NB4 (cell line): Measurements from ENCODE around the gene REXO1.

Experiments
- POLR2A ChIP-seq: IDR thresholded peaks from 2 replicates; pipeline ENCODE4 v1.6.1; 2011; ENCODE audit warnings: mild to moderate bottlenecking; ENCODE audit not compliant: insufficient read length; ENCODE audit errors: extremely low read depth
- TF ChIP-seq, protein P1 (sequence below): IDR thresholded peaks from one replicate; pipeline ENCODE4 v1.5.1; 2012; ENCODE audit warnings: low read depth, low read length
- TF ChIP-seq, protein P2 (sequence below): IDR thresholded peaks from 2 replicates; pipeline ENCODE4 v1.6.1; 2011; ENCODE audit warnings: low read depth, low read length

DNA sequence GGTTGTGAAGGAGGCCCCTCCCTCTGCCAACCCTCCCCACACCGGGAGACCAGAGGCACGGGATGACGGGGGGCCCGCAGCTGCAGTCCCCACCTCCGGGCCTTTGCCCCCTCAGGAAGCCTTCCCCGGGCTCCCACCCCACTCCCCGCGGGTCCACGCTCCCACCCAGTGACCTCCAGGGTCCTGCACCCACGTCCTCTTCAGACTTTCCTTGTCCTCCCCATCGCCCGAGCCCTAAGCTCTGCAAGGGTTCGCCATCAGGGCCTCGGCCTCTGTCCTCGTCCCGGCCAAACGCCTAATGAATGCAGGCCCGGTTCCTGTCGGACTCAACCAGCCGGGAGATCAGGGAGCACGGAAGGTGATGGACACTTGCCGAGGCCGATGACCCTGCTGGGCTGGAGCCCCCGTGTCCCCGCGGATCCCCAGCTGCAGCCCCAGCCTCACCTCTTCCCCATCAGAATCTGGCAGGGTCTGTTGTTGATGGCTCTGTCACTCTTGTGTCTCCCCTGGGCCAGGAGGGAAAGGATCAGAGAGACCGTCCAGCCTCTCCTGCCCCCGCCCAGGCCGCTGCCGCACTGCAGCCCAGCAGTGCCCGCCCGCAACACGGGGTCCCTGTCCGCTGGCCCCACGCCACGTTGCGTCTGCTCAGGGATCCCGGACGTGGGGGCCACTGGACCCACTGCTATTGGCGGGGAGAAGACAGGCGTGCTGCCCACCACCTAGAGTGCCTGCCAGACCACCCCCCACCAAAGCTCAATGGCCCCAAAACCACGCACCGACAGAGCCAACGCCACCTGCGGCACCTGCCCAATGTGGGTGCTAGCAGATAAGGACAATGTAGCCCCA lies 41.9 kb downstream of the REXO1 start:
- TF ChIP-seq, protein P1, sequence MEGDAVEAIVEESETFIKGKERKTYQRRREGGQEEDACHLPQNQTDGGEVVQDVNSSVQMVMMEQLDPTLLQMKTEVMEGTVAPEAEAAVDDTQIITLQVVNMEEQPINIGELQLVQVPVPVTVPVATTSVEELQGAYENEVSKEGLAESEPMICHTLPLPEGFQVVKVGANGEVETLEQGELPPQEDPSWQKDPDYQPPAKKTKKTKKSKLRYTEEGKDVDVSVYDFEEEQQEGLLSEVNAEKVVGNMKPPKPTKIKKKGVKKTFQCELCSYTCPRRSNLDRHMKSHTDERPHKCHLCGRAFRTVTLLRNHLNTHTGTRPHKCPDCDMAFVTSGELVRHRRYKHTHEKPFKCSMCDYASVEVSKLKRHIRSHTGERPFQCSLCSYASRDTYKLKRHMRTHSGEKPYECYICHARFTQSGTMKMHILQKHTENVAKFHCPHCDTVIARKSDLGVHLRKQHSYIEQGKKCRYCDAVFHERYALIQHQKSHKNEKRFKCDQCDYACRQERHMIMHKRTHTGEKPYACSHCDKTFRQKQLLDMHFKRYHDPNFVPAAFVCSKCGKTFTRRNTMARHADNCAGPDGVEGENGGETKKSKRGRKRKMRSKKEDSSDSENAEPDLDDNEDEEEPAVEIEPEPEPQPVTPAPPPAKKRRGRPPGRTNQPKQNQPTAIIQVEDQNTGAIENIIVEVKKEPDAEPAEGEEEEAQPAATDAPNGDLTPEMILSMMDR: no peak
- TF ChIP-seq, protein P2, sequence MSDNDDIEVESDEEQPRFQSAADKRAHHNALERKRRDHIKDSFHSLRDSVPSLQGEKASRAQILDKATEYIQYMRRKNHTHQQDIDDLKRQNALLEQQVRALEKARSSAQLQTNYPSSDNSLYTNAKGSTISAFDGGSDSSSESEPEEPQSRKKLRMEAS: no peak
- TF ChIP-seq POLR2A: no peak
